ENCODE data around the gene TP53TG3F.
"Not testable (repeated sequence)": the region's sequence is repeated elsewhere in the genome, so short reads cannot be mapped to it uniquely, and the experiment has no call there.

The TP53TG3F gene

GRCh38 chr16:33459312-33459711, at the start of gene TP53TG3F:
TSS of gene TP53TG3F (plus strand) at chr16:33459612. CDS start at chr16:33459680, 68 bp downstream.
- not testable (repeated sequence) for DNase-seq

GRCh38 chr16:33491611-33492010, 32.2 kb downstream of the TP53TG3F start:
- not testable (repeated sequence) for DNase-seq

- not testable (repeated sequence) for DNase-seq
These were observed 47.8 kb downstream of the TP53TG3F start for GRCh38 chr16:33507231-33507630.

GRCh38 chr16:33509070-33509469, 49.7 kb downstream of the TP53TG3F start:
- DNase-seq: not testable (repeated sequence)

GRCh38 chr16:33509906-33510305, 50.5 kb downstream of the TP53TG3F start:
- not testable (repeated sequence) for DNase-seq
